OCI-LY1 (cell line): Measurements from ENCODE around the gene ATP8A2.

ENCODE experiments used
- H2AFZ ChIP-seq: fragments of 200-600 bp; sonication (generic), shearing (Covaris generic); 2 replicates; pipeline ENCODE4 v1.6.0; 2014; ENCODE audit warnings: antibody characterized with exemption, mild to moderate bottlenecking, low read length
- H3F3A ChIP-seq: fragments of 200-600 bp; sonication (generic), shearing (Covaris generic); 2 replicates; pipeline ENCODE4 v1.6.0; 2014; ENCODE audit warnings: mild to moderate bottlenecking, antibody characterized with exemption, low read length, moderate library complexity; ENCODE audit not compliant: insufficient read depth
- H3K27ac ChIP-seq: fragments of 200-600 bp; sonication (generic); 2 replicates; pipeline ENCODE4 v1.5.1; 2014; ENCODE audit warnings: low read length, mixed run types, mild to moderate bottlenecking, low read depth; ENCODE audit not compliant: poor library complexity, severe bottlenecking
- H3K27me3 ChIP-seq: fragments of 200-600 bp; sonication (generic); 2 replicates; pipeline ENCODE4 v1.6.0; 2014; ENCODE audit warnings: antibody characterized with exemption, mild to moderate bottlenecking, low read length, moderate library complexity; ENCODE audit not compliant: insufficient read depth
- H3K36me3 ChIP-seq: fragments of 200-600 bp; sonication (generic); 2 replicates; pipeline ENCODE4 v1.6.1; 2014; ENCODE audit warnings: mild to moderate bottlenecking, antibody characterized with exemption, low read length, moderate library complexity, mixed read lengths; ENCODE audit not compliant: insufficient read depth
- H3K4me1 ChIP-seq: fragments of 200-600 bp; sonication (generic); 2 replicates; pipeline ENCODE4 v1.5.1; 2014; ENCODE audit warnings: mild to moderate bottlenecking, low read length, moderate library complexity; ENCODE audit not compliant: insufficient read depth, severe bottlenecking
- H3K4me2 ChIP-seq: fragments of 200-600 bp; sonication (generic), shearing (Covaris generic); 2 replicates; pipeline ENCODE4 v1.6.1; 2014; ENCODE audit warnings: low read length
- H3K4me3 ChIP-seq: fragments of 200-600 bp; sonication (generic); 2 replicates; pipeline ENCODE4 v1.5.1; 2014; ENCODE audit warnings: low read length, low read depth, mild to moderate bottlenecking, mixed read lengths; ENCODE audit not compliant: poor library complexity, severe bottlenecking
- H3K79me2 ChIP-seq: fragments of 200-600 bp; shearing (Covaris generic); 2 replicates; pipeline ENCODE4 v1.6.1; 2016; ENCODE audit warnings: mixed run types, low read length, mixed read lengths; ENCODE audit not compliant: insufficient read depth
- H3K9ac ChIP-seq: fragments of 200-600 bp; sonication (generic), shearing (Covaris generic); 2 replicates; pipeline ENCODE4 v1.6.1; 2014; ENCODE audit warnings: mild to moderate bottlenecking, low read length, mixed read lengths
- H3K9me2 ChIP-seq: fragments of 200-600 bp; sonication (generic), shearing (Covaris generic); 2 replicates; pipeline ENCODE4 v1.6.1; 2014; ENCODE audit warnings: low read depth, mild to moderate bottlenecking, low read length, mixed read lengths
- H3K9me3 ChIP-seq: fragments of 200-600 bp; shearing (Covaris generic); 2 replicates; pipeline ENCODE4 v1.6.1; 2014; ENCODE audit warnings: low read length, mixed read lengths
- H4K20me1 ChIP-seq: fragments of 200-600 bp; sonication (generic), shearing (Covaris generic); 2 replicates; pipeline ENCODE4 v1.6.0; 2016; ENCODE audit warnings: mild to moderate bottlenecking, low read length; ENCODE audit not compliant: insufficient read depth
- EZH2 ChIP-seq: fragments of 200-600 bp; sonication (generic), shearing (Covaris generic); IDR thresholded peaks from 2 replicates; pipeline ENCODE4 v1.8.0; 2017; ENCODE audit warnings: borderline replicate concordance, mixed run types, mild to moderate bottlenecking, antibody characterized with exemption, low read length, moderate library complexity, mixed read lengths
- TF ChIP-seq, protein P1 (sequence below): fragments of 200-600 bp; sonication (generic), shearing (Covaris generic); IDR thresholded peaks from 2 replicates; pipeline ENCODE4 v1.5.1; 2017; ENCODE audit warnings: mild to moderate bottlenecking, antibody characterized with exemption, low read length, moderate library complexity, mixed read lengths

ATP8A2 gene

DNA sequence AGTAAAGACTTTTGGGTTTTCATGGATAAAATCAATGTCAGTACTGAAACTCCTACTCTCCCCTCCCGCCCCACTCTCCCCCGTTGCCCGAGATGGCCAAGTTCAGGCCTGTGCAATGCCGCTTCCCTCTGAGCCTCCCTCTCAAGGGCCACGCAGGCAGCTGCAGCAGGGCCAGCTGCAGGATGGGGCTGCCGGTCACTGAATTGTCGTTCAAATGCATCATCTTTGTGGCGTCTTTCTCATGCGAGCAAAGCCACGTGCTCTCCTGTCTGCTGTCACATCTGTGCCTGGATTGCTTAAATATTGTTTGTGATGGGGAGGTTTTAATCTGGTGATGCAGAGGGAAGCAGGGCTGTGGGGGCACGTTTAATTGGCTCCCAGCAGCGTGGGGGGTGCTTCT, 653.4 kb downstream of the ATP8A2 start:
- no peak overlapping the region for H3K9ac ChIP-seq
- TF ChIP-seq, protein P1, sequence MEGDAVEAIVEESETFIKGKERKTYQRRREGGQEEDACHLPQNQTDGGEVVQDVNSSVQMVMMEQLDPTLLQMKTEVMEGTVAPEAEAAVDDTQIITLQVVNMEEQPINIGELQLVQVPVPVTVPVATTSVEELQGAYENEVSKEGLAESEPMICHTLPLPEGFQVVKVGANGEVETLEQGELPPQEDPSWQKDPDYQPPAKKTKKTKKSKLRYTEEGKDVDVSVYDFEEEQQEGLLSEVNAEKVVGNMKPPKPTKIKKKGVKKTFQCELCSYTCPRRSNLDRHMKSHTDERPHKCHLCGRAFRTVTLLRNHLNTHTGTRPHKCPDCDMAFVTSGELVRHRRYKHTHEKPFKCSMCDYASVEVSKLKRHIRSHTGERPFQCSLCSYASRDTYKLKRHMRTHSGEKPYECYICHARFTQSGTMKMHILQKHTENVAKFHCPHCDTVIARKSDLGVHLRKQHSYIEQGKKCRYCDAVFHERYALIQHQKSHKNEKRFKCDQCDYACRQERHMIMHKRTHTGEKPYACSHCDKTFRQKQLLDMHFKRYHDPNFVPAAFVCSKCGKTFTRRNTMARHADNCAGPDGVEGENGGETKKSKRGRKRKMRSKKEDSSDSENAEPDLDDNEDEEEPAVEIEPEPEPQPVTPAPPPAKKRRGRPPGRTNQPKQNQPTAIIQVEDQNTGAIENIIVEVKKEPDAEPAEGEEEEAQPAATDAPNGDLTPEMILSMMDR, result no peak
- TF ChIP-seq EZH2, result no peak
- H3K4me2 ChIP-seq, result no peak overlapping the region
- no peaks in the 10 kb centered on the region for H3K79me2 ChIP-seq
- H3K4me1 ChIP-seq, result no peaks in the 10 kb centered on the region
- no peaks in the 10 kb centered on the region for H3K9me3 ChIP-seq
- no peaks in the 10 kb centered on the region for H3K36me3 ChIP-seq
- H3K9me2 ChIP-seq, result no peaks in the 10 kb centered on the region
- no peaks in the 10 kb centered on the region for H4K20me1 ChIP-seq
- H3K27me3 ChIP-seq, result no peaks in the 10 kb centered on the region; the same call in 1 of the 2 replicates
- no peaks in the 10 kb centered on the region for H3F3A ChIP-seq
- no peak overlapping the region for H3K27ac ChIP-seq
- no peak overlapping the region for H2AFZ ChIP-seq
- no peak overlapping the region for H3K4me3 ChIP-seq

DNA sequence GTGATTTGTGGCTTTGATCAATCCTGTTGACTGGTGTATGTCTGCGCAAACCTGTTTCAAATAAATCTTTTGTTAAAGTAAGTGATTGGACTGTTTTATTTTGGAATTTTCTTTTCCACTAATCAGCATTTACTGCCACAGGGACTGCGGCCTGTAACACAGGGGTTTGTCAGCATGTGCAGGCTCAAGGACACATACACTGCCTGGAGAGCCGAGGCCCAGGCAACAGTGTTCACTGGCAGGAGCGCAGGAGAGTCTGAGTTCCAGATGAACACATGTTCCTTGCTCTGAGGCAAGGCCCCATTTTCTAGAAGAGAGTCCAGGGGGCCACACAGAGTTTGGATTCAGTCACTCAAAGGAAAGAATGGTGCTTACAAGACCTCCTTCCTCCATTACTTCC, 654.0 kb downstream of the ATP8A2 start:
- no peaks in the 10 kb centered on the region for H4K20me1 ChIP-seq
- H3K4me3 ChIP-seq, result no peak overlapping the region
- H3K36me3 ChIP-seq, result no peaks in the 10 kb centered on the region

DNA sequence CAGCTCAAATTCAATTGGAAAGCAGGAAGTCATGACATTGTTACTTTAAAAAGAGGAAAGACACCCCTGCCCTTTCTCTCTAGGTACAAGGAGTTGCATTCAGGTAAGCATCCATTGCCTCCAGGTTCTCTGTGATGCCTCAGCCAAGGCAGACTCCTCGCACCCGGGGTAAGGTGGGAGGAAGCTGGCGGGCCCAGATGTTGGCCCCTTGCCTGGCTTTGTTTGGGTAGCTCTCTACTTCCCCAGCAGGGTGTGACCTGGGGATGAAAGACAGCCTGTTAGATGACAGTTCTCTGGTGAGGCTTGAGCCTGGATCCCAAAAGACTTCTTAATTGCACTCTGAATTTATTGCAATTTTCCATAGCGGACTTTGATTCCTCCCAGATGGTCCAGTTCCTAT, 654.4 kb downstream of the ATP8A2 start:
- Histone ChIP-seq H3K9ac (no peak overlapping the region), H4K20me1 (no peaks in the 10 kb centered on the region), H3K9me3 (no peaks in the 10 kb centered on the region), H3K9me2 (no peaks in the 10 kb centered on the region), H3K4me3 (no peak overlapping the region), H3F3A (no peaks in the 10 kb centered on the region), H3K79me2 (no peaks in the 10 kb centered on the region), H3K4me1 (no peaks in the 10 kb centered on the region), H3K27me3 (no peaks in the 10 kb centered on the region; the same call in 1 of the 2 replicates), H2AFZ (no peak overlapping the region), H3K27ac (no peak overlapping the region), H3K36me3 (no peaks in the 10 kb centered on the region), H3K4me2 (no peak overlapping the region)
- TF ChIP-seq, protein P1, result no peak
- TF ChIP-seq EZH2, result no peak

More for the DNA sequence above, 654.0 kb downstream of the ATP8A2 start:
- Histone ChIP-seq H2AFZ (no peak overlapping the region), H3K79me2 (no peaks in the 10 kb centered on the region), H3K4me1 (no peaks in the 10 kb centered on the region), H3K9me3 (no peaks in the 10 kb centered on the region), H3K9me2 (no peaks in the 10 kb centered on the region), H3K9ac (no peak overlapping the region), H3K27me3 (no peaks in the 10 kb centered on the region; the same call in 1 of the 2 replicates), H3K27ac (no peak overlapping the region), H3F3A (no peaks in the 10 kb centered on the region), H3K4me2 (no peak overlapping the region)
- no peak for TF ChIP-seq EZH2
- TF ChIP-seq, protein P1, result no peak
